GM18505 (cell line): Measurements from ENCODE around the gene HACL1.

Source experiments
- ATAC-seq: cut with Tn5 transposase; IDR thresholded peaks from one replicate; pipeline ENCODE4 v1.9.1; 2021; ENCODE audit not compliant: unreplicated experiment
- POLR2A ChIP-seq: IDR thresholded peaks from 4 replicates; pipeline ENCODE4 v1.6.1; 2011; ENCODE audit warnings: borderline replicate concordance; ENCODE audit not compliant: insufficient read depth, insufficient read length; ENCODE audit errors: extremely low read depth

Gene HACL1

GRCh38 chr3:15601399-15602145 is at the start of gene HACL1, which contains the start of gene BTD:
TSS of gene HACL1 (minus strand) at chr3:15601569. CDS start at chr3:15601463, 106 bp downstream.
TSS of gene BTD (plus strand) at chr3:15601745. CDS start at chr3:15635440, 33,695 bp downstream.
- TF ChIP-seq POLR2A = peak; percentile 96
- ATAC-seq = peak; percentile 93

GRCh38 chr3:15649858-15650257 is 48.5 kb upstream of the HACL1 start:
- TF ChIP-seq POLR2A = no peak
- no peak for ATAC-seq

DNA sequence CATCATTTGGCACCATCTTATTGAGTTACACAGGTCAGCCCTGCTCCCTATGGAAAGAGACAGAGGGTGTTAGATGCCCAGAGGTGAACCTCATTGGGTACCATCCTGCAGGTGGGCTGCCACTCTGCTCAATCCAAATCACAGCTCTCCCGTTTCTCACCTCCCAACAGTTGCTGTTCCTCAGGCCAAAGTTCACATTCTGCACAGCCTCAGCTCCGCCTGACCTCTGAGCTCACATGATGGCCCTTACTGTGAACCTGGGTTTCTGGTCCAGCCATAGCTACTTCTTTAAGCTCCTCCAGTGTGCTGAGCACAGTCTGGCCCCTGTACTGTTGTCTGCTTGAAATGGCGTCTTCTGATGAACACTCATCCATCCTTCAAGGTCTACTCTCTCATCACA is 48.0 kb upstream of the HACL1 start:
- no peak for TF ChIP-seq POLR2A
- no peak for ATAC-seq

- TF ChIP-seq POLR2A = no peak
- ATAC-seq = peak; percentile 90
Observed at GRCh38 chr3:15647611-15648167, 46.3 kb upstream of the HACL1 start.

GRCh38 chr3:15646851-15647511 is 45.6 kb upstream of the HACL1 start:
- ATAC-seq = no peak

DNA sequence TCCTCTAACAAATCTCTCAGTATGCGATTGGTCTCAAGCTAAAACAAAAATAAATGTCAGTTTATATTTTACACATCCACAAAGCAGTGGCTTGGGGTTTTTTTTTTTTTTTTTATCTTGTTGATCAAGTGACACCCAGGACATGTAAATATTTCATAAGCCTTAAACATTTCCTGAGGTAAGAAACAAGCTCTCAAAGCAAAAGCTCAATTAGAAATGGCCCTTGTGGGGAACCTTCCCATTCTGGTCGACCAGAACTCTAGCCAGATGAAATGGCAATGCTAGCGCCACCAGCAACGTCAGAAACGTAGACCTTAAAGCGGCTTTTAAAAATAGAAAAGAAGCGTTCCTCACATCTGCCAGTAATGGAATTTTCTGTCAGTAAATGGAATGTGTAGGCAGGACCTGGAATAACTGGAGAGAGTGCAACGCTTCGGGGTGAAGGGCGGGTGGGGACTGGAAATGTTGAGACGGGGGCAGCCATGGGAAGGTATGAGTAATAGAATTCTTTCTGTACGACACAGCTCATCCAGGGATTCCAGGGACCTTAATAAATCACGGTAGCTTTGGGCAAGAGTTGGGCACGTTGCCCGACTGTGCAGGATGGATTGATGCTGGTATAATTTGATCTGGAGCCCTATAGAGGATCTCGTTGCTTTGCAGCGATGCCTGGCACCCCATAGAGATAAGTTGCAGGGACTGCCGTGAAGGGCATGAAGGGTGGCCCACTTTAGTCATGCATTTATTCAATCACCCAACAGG is 44.6 kb upstream of the HACL1 start:
- no peak for TF ChIP-seq POLR2A
- no peak for ATAC-seq

More at GRCh38 chr3:15646851-15647511, 45.6 kb upstream of the HACL1 start:
- TF ChIP-seq POLR2A = no peak

DNA sequence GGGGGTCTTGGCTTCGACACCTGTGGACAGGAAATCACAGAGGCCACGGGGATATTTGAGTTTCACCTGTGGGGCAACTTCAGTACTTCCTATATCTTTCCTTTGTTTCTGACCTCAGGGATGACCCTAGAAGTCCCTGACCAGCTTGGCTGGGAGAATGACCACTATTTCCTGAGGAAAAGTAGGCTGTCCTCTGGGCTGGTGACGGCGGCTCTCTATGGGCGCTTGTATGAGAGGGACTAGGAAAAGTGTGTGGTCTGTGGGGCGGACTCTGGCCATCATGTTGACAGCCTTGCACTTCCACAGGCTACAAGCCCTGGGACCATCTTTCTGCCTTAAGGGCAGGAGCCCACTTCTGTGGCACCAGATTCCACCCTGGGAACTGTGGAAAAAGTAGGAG is 43.9 kb upstream of the HACL1 start:
- ATAC-seq = no peak
- no peak for TF ChIP-seq POLR2A

DNA sequence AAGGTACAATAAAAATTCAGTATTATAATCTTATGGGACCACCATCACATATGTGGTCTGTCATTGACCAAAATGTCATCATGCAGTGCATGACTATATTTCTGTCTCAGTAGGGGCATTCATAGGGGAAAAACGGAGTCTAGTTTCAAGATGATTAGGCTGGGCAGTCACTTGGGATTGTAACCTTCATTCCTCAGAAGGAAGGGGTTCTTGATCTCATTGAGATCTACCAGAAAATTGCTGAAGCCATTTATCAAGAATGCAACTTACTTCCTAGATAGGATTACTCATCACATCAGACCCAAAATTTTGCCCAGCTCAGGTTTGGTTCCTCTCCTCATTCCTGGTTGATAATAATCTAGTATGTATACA is 37.5 kb upstream of the HACL1 start:
- no peak for TF ChIP-seq POLR2A
- ATAC-seq = no peak

DNA sequence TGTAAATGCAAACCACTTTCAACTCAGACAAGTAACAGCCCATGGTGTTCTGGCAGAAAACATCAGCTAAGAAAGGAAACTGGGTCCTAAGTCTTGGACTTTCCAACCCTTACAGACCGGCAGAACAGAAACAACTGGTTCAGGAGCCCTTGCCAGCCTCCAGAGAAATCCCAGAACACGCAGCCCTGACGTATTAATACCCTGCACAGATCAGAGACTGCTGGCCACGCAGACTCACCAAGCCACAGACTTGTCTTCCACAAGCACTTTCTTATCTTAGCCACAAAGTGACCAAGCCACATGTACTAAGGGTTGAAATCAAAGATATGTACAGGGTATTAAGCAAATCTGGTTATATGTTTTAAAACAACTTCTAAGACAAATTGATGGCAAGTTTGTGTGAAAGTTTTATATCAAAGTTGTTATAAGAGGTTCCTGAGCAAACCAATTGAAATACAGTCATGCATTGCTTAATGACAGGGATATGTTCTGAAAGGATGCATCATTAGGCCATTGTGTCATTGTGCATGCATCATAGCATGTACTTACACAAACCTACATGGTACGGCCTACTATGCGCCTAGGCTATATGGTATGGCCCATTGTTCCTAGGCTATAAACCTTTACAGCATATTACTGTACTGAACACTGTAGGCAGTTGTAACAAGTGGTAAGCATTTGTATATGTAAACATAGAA is 37.0 kb upstream of the HACL1 start:
- TF ChIP-seq POLR2A = no peak
- no peak for ATAC-seq

DNA sequence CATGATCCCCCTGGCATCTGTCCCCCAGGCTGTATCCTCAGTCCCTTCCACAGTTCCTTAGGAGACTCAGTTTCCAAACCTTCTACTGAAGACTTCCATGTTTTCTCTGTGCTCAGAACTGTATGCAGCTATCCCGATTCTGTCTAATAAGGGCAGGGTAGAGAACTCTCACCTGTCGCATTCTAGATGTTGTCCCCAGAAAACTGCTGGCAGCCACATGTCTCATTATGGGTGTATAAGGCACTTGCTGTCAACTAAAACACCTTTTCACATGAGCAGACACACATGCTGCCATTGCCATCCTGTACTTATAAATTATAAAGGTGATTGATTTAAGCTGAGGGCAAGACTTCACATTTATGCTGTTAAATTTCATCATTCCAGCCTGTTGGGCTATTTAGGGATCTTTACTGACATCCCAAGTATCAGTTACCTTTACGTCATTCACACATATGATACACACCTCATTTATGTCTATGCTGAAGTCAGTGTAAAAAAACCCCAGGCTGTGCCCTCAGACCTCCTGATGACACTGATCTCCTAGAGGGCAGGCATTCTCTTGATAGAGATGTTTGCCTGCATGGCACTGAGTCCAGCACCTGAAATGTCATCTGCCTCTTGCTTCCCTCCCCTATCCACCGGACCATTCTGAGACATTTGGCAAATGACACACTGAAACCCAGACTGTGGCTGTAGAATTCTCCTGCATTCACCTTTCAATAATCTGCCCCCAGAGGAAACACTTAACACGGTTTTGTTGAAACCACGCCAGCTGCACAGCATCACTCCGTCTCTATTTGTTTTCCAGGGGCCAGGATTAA is 36.0 kb upstream of the HACL1 start:
- TF ChIP-seq POLR2A = no peak
- ATAC-seq = no peak

GRCh38 chr3:15636028-15636709 is 34.8 kb upstream of the HACL1 start:
- no peak for TF ChIP-seq POLR2A
- peak; percentile 49 for ATAC-seq
